IPS-18c (cell line): Measurements from ENCODE around the gene ZNF410.

Source experiments
- H3K4me3 ChIP-seq: 2 replicates; pipeline ENCODE4 v1.7.0; 2013; ENCODE audit warnings: low read depth, mild to moderate bottlenecking, low read length, moderate library complexity; ENCODE audit not compliant: insufficient read depth
- H3K9me3 ChIP-seq: one replicate; pipeline ENCODE4 v1.6.1; 2013; ENCODE audit warnings: mild to moderate bottlenecking, low read length, moderate library complexity; ENCODE audit not compliant: control insufficient read depth, insufficient read depth

The ZNF410 gene

DNA sequence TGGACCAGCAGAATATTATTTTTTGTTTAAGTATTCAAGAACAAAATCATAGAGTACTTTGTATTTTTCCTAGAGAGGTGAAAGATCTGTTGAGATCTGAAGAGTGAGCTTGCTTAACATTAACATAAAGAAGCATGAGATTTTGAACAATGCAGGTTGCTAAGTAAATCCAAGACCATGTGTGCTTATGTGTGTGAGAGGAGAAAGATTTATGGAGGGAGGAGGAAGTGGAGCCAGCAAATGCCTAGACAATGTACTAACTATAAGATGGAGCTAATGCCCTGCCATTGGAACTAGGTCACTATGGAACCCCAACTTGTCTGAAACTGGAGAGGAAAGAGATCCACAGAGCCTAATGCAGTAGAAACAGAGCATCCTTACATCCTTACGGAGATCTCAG lies 49.9 kb downstream of the ZNF410 start:
- H3K9me3 ChIP-seq, result no peaks in the 10 kb centered on the region
- H3K4me3 ChIP-seq, result no peak overlapping the region

- no peaks in the 10 kb centered on the region for H3K9me3 ChIP-seq
- H3K4me3 ChIP-seq, result no peak overlapping the region
These were observed 50.4 kb downstream of the ZNF410 start for GRCh38 chr14:73937012-73937411.

GRCh38 chr14:73942180-73942579 lies 55.5 kb downstream of the ZNF410 start:
- H3K4me3 ChIP-seq, result no peak overlapping the region
- H3K9me3 ChIP-seq, result no peaks in the 10 kb centered on the region

DNA sequence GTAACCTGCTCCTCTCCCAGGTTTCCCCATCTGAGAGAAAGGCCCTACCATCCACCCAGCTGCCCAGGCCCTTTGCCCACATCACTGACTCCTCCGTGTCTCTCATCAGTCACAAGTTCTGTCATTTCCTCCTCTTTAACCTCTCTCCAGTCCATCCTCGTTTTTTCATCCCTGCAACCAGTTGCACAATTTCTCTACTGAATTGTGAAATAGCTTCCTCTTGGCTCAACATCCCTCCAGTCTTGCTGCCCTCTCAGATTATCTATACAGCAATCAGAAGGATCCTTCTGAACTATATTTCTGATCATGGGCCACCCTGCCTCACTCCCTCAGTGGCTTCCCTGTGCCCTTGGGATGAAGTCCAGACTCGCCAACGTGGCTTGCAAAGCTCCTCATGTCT lies 56.4 kb downstream of the ZNF410 start:
- Histone ChIP-seq H3K4me3 (no peak overlapping the region), H3K9me3 (no peaks in the 10 kb centered on the region)

- H3K9me3 ChIP-seq, result no peaks in the 10 kb centered on the region
- no peak overlapping the region for H3K4me3 ChIP-seq
These were observed 57.9 kb downstream of the ZNF410 start for GRCh38 chr14:73944432-73945158.

- no peak overlapping the region for H3K4me3 ChIP-seq
These were observed 58.6 kb downstream of the ZNF410 start for GRCh38 chr14:73945159-73945670.

DNA sequence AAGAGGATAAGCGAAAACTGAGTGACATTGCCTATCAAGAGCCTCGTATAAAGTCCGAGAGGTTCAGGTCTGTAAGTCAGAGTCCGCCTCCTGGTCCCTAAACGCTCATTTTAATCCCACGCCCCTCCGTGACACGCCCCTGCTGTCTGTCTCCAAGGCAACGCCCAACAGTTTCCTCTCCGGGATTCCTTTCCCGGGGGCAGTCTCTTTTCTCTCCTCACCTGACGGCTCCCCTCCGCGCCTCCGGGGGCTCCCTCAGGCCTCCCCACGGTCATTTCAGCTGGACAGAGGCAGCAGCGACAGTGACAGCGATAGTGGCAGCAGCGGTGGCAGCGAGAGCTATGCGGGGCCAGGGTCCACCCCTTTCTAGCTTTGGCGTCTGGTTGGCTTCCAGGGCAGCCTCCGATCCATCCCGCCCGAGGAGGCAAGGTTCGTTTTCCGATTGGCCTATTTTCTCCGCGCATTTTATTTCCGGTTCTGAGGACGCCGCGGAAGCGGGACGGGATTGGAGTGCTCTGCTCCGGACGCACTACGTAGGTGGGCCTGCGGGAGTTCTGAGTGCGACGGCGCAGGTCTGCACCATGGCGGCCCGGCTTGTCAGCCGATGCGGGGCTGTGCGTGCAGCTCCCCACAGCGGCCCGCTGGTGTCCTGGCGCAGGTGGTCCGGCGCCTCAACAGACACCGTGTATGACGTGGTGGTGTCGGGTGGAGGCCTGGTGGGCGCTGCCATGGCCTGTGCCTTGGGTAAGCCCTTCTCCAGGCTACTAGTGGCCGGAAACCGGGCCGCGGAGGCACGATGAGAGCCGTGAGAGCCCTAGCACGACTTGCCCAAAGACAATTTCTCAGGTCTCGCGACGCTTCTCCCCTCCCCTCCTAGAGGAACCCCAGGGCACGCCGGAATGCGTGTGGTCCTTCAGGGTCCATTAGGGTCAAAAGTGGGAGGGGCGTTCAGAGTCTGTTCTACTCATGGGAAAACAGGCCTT lies 63.4 kb downstream of the ZNF410 start, which contains the start of the genes COQ6 and FAM161B:
Gene COQ6, plus strand, starts transcription at position 551 of the 983 bp plus-strand sequence. Its CDS starts 31 bp downstream, at position 582.
Gene FAM161B, minus strand, starts transcription at position 343 of the 983 bp plus-strand sequence. Its CDS starts 68 bp downstream, at position 275.
- peak within 1 kb of the TSS; percentile 82 for H3K4me3 ChIP-seq
- no peaks in the 10 kb centered on the region for H3K9me3 ChIP-seq

More at GRCh38 chr14:73945159-73945670, 58.6 kb downstream of the ZNF410 start:
- no peaks in the 10 kb centered on the region for H3K9me3 ChIP-seq

DNA sequence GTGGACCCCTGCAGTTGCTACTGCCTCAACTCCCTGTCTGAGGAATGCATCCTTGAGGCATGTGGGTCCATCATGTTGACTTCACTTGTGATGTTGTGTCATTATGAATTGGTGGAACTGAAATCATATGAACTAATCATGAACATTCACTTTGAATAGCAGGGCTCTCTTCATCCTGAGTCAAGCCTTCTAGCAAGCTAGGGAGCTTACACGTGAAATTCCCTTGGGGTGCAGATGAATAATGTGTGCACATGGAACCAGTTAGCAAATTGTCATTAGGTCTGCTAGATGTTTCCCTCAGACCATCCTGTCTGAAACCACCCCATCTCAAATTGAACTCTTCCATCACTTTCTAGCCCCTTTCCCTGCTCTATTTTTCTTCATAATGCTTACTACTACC lies 67.1 kb downstream of the ZNF410 start:
- Histone ChIP-seq H3K4me3 (no peak overlapping the region), H3K9me3 (no peaks in the 10 kb centered on the region)

DNA sequence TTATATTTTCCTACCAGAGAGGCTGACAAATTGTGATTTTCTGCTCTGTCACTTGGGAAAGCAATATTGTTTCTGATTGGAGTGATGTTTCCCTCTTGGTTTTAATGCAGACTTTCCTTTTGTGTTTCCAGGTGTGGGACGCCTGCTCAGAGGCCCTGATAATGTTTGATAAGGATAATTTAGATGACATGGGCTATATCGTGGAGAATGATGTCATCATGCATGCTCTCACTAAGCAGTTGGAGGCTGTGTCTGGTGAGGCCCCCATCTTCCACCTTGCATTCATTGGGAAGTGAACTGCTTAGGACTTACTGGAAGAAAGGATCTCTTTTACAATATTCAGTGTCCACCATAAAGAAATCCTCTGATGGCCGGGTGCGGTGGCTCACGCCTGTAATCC lies 69.0 kb downstream of the ZNF410 start:
- no peak overlapping the region for H3K4me3 ChIP-seq
- no peaks in the 10 kb centered on the region for H3K9me3 ChIP-seq

GRCh38 chr14:73958591-73958990 lies 71.9 kb downstream of the ZNF410 start:
- no peak overlapping the region for H3K4me3 ChIP-seq
- no peaks in the 10 kb centered on the region for H3K9me3 ChIP-seq

DNA sequence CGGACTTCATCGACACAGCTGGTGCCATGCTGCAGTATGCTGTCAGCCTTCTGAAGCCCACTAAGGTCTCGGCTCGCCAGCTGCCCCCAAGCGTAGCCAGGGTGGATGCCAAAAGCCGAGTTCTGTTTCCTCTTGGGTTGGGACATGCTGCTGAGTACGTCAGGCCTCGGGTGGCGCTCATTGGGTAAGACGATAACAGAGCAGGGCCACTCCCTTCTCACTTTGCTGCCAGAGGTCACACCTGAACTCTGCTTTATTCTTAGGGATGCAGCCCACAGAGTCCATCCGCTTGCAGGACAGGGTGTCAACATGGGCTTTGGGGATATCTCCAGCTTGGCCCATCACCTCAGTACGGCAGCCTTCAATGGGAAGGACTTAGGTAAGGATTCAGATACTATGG lies 74.5 kb downstream of the ZNF410 start:
- Histone ChIP-seq H3K9me3 (no peaks in the 10 kb centered on the region), H3K4me3 (no peak overlapping the region)

- Histone ChIP-seq H3K9me3 (no peaks in the 10 kb centered on the region), H3K4me3 (no peak overlapping the region)
These were observed 78.6 kb downstream of the ZNF410 start for GRCh38 chr14:73965216-73965615.

DNA sequence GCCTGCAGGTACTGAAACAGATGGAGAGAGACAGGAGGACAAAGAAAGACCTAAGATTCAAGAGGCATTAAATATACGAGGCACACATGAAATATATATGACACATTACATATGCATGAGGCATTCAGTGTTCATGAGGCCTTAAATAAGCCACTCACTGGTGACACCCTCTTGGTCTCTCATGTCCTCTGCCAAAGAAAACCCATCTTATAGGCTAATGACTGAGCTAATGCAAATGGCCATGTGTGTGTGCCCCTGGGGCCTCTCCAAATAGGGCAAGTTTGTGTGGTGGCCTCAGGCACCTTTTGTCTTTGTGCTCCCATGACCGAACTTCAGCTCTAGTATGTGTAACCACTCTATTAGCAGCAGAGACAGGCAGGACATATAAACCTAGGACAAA lies 82.2 kb downstream of the ZNF410 start:
- Histone ChIP-seq H3K9me3 (no peaks in the 10 kb centered on the region), H3K4me3 (no peak overlapping the region)

- no peaks in the 10 kb centered on the region for H3K9me3 ChIP-seq
- H3K4me3 ChIP-seq, result no peak overlapping the region
These were observed 86.8 kb downstream of the ZNF410 start for GRCh38 chr14:73973497-73973896.

GRCh38 chr14:73976125-73976524 lies 89.5 kb downstream of the ZNF410 start:
- no peak overlapping the region for H3K4me3 ChIP-seq
- H3K9me3 ChIP-seq, result no peaks in the 10 kb centered on the region

GRCh38 chr14:73977896-73978295 lies 91.2 kb downstream of the ZNF410 start:
- Histone ChIP-seq H3K9me3 (no peaks in the 10 kb centered on the region), H3K4me3 (no peak overlapping the region)
